Fibroblast of upper back skin (primary cell): ENCODE data around the gene SLC12A7.
"Not testable (repeated sequence)": the region's sequence is repeated elsewhere in the genome, so short reads cannot be mapped to it uniquely, and the experiment has no call there.

Source experiments
- DNase-seq: peaks from one replicate; pipeline ENCODE4 v3.0.0-alpha.2; 2013

The SLC12A7 gene

GRCh38 chr5:1109542-1110306 is 2.1 kb downstream of the SLC12A7 start:
- no peak for DNase-seq

- DNase-seq: no peak
These were observed 3.0 kb downstream of the SLC12A7 start for GRCh38 chr5:1108865-1109174.

GRCh38 chr5:1108023-1108864 is 3.6 kb downstream of the SLC12A7 start:
- DNase-seq: no peak

- no peak for DNase-seq
These were observed 4.5 kb downstream of the SLC12A7 start for GRCh38 chr5:1107167-1108022.

- DNase-seq: no peak
These were observed 5.3 kb downstream of the SLC12A7 start for GRCh38 chr5:1106385-1107166.

GRCh38 chr5:1105350-1106265 is 6.3 kb downstream of the SLC12A7 start:
- no peak for DNase-seq

- no peak for DNase-seq
These were observed 7.4 kb downstream of the SLC12A7 start for GRCh38 chr5:1104327-1105006.

- no peak for DNase-seq
These were observed 8.1 kb downstream of the SLC12A7 start for GRCh38 chr5:1103505-1104326.

- no peak for DNase-seq
These were observed 8.8 kb downstream of the SLC12A7 start for GRCh38 chr5:1103093-1103492.

GRCh38 chr5:1101961-1102713 is 9.7 kb downstream of the SLC12A7 start:
- DNase-seq: no peak

- DNase-seq: no peak
These were observed 10.9 kb downstream of the SLC12A7 start for GRCh38 chr5:1100664-1101574.

GRCh38 chr5:1099926-1100663 is 11.8 kb downstream of the SLC12A7 start:
- DNase-seq: peak; percentile 16

GRCh38 chr5:1098986-1099597 is 12.8 kb downstream of the SLC12A7 start:
- no peak for DNase-seq

GRCh38 chr5:1097988-1098385 is 13.9 kb downstream of the SLC12A7 start:
- DNase-seq: not testable (repeated sequence)

- no peak for DNase-seq
These were observed 14.4 kb downstream of the SLC12A7 start for GRCh38 chr5:1097381-1097987.

- DNase-seq: no peak
These were observed 15.0 kb downstream of the SLC12A7 start for GRCh38 chr5:1096838-1097237.
